Heart left ventricle (tissue), 16 donors: ENCODE measurements around the gene CDC42EP5. TPM values are rescaled to one million over a fixed set of nuclear protein-coding genes. Genes with fewer than 3 reads are reported as not detected.
A peak's percentile ranks its signal among the peaks of the same experiment; 100 is the strongest.
"Not testable (repeated sequence)": the region's sequence is repeated elsewhere in the genome, so short reads cannot be mapped to it uniquely, and the experiment has no call there.

Experiments used
- ATAC-seq, 4 donors: fragments of 200-7000 bp; cut with Tn5 transposase; one replicate each; pipeline ENCODE4 v1.9.1; 2020 to 2022; ENCODE audit warnings: moderate library complexity in 4 of 4, mild to moderate bottlenecking in 3 of 4, moderate number of reproducible peaks in 1 of 4
- DNase-seq, 5 donors: peaks; one replicate each; pipeline ENCODE4 v3.0.0-alpha.2; 2020
- H3K27ac ChIP-seq, 12 donors: fragments of 200-600 bp; sonication (generic) in 4 of 12; one replicate each; pipeline versions ENCODE4 v1.5.0 to v1.8.0; 2016 to 2022; ENCODE audit warnings: mild to moderate bottlenecking in 2 of 12
- H3K27me3 ChIP-seq, 9 donors: fragments of 200-600 bp; sonication (generic) in 2 of 9; one replicate each; pipeline versions ENCODE4 v1.5.1 to v1.8.0; 2016 to 2022; ENCODE audit warnings: mild to moderate bottlenecking in 3 of 9
- H3K36me3 ChIP-seq, 9 donors: fragments of 200-600 bp; sonication (generic) in 2 of 9; one replicate each; pipeline versions ENCODE4 v1.5.0 to v1.8.0; 2018 to 2022; ENCODE audit warnings: mild to moderate bottlenecking in 2 of 9
- H3K4me1 ChIP-seq, 12 donors: fragments of 200-600 bp; sonication (generic) in 4 of 12; one replicate each; pipeline versions ENCODE4 v1.5.0 to v1.8.0; 2016 to 2022; ENCODE audit warnings: mild to moderate bottlenecking in 3 of 12
- H3K4me3 ChIP-seq, 12 donors: fragments of 200-600 bp; sonication (generic) in 4 of 12; one replicate each; pipeline versions ENCODE4 v1.5.0 to v1.8.0; 2017 to 2022; ENCODE audit warnings: mild to moderate bottlenecking in 9 of 12, moderate library complexity in 4 of 12
- H3K9me3 ChIP-seq, 12 donors: fragments of 200-600 bp; sonication (generic) in 4 of 12; one replicate each; pipeline versions ENCODE4 v1.5.0 to v1.8.0; 2016 to 2022; ENCODE audit warnings: mild to moderate bottlenecking in 1 of 12
- POLR2A ChIP-seq, 2 donors: fragments of 450-650 bp; IDR thresholded peaks; one replicate each; pipeline ENCODE4 v1.6.1; 2017; ENCODE audit warnings: antibody characterized with exemption in 2 of 2, mild to moderate bottlenecking in 2 of 2, moderate library complexity in 2 of 2
- WGBS, 4 donors: extraction: QIAGEN DNeasy Blood & Tissue Kit in 2 of 4; methylation state at CpG; one replicate each; pipeline versions ENCODE4 v1.1.5 to v1.1.7; 2013 to 2018; 5-methylcytosine and 5-hydroxymethylcytosine counted together
- intact Hi-C, 10 donors: fragments of 100-400 bp; cut with DNase I; formaldehyde crosslinking; loops; one replicate each; pipeline versions ENCODE4 v1.11.1 to v1.14.2; 2022
- polyA plus RNA-seq, 2 donors: library from polyadenylated mRNA; stranded (reverse); fragments of 200-250 nt; gene quantifications; one replicate each; pipeline ENCODE4 v1.2.3, GENCODE V29; 2013
- total RNA-seq, 9 donors: library from RNA; depleted of rRNA in 2 of 9; stranded (reverse); fragments of >200 nt in 2 of 9; fragmentation: NEBNext Ultra II Directional in 3 of 9; extraction: Animal tissue kit (Norgen Biotek cat#: 25700) in 3 of 9; gene quantifications; one replicate each; pipeline versions ENCODE4 v1.1.0 to v1.2.4, GENCODE V29; 2016 to 2023
- TF ChIP-seq, protein P1 (sequence below), 12 donors: fragments of 200-600 bp; sonication (generic) in 4 of 12; IDR thresholded peaks; one replicate each; pipeline versions ENCODE4 v1.5.0 to v1.8.0; 2018 to 2022; ENCODE audit warnings: antibody characterized with exemption in 12 of 12, mild to moderate bottlenecking in 5 of 12
- donor health status: ischemic (EF 13 %, LVEDD 7.1; RV severe dilation, severe dysfunction).
- donor health status: healthy with polysubstance abuse.
- donor health status: DM: no; HTN: yes; CAD: no.
- donor health status: DM: no; HTN: no; CAD: no.
- donor health status: ischemic (EF 25% LVEDD 6.9; RV normal size, moderate dysfunction).
- donor health status: ischemic (EF 25% LVEDD 5.7; RV mildly dilated, moderate dysfunction).
- donor health status: healthy.
- donor health status: DM: yes; HTN: yes; CAD: no.
- donor health status: ischemic (EF 35%, LVEDD 5.7; RV mildly dilated, moderate dysfunction).
- donor health status: nonischemic (EF 11% LVEDD 7.7; RV severe dilation, severe dysfunction).
- donor health status: DM: yes; HTN: yes; CAD: no.
- donor health status: PGD.
- donor health status: ischemic (EF 29% LVEDD 5.4; RV normal size, mild dysfunction).
- donor health status: nonischemic (EF 23%, LVEDD 6.1; RV moderate dilation, normal function).

CDC42EP5 gene
- total and polyA plus RNA-seq, 11 donors: 5.6 to 16.3 (median 9.7) TPM

DNA sequence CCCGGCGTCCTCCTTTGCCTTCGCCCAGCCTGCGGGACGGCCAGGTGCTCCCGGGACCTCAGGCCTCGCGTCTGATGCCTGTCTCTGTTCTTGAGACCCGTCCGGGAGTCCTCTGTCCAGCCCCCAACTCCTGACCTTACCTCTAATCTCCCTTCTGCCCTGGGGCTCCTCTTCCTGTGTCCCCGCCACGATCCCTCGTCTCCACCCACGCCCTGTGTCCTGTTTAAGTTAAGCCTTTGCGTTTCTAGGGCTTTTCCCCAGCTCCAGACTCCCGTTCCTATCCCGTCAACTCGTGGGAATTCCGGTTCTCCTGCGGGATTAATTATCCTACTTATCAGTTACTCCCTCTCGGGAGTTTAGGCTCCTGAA is 23.4 kb downstream of the CDC42EP5 start:
- Histone ChIP-seq H3K36me3 (peaks cover 4 to 56% (median 46%) of the 10 kb centered on the region in 9 donors), H3K9me3 (no peaks in the 10 kb centered on the region), H3K4me3 (peak overlapping the region; percentile 58 to 99 (median 92)), H3K27ac (peak overlapping the region; percentile 87 to 98 (median 96)), H3K4me1 (peaks cover 11 to 52% (median 35%) of the 10 kb centered on the region in 12 donors), H3K27me3 (no peaks in the 10 kb centered on the region)
- ATAC-seq (no peak), DNase-seq (no peak)
- TF ChIP-seq, protein P1, sequence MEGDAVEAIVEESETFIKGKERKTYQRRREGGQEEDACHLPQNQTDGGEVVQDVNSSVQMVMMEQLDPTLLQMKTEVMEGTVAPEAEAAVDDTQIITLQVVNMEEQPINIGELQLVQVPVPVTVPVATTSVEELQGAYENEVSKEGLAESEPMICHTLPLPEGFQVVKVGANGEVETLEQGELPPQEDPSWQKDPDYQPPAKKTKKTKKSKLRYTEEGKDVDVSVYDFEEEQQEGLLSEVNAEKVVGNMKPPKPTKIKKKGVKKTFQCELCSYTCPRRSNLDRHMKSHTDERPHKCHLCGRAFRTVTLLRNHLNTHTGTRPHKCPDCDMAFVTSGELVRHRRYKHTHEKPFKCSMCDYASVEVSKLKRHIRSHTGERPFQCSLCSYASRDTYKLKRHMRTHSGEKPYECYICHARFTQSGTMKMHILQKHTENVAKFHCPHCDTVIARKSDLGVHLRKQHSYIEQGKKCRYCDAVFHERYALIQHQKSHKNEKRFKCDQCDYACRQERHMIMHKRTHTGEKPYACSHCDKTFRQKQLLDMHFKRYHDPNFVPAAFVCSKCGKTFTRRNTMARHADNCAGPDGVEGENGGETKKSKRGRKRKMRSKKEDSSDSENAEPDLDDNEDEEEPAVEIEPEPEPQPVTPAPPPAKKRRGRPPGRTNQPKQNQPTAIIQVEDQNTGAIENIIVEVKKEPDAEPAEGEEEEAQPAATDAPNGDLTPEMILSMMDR (IDR thresholded peaks at IDR 0.05): no peak
- TF ChIP-seq POLR2A (IDR thresholded peaks at IDR 0.05): no peak
- intact Hi-C loops: loop anchor here in 4 of 10 donors (1.0 to 2.0 kb wide), 3 partner anchors 13 to 15 kb away; partner anchors contain the start of gene LENG9 (in 3 of the 4)
- 0 to 1% (median 1%) methylated on average over 19 to 21 of the region's 21 CpGs for WGBS, 4 donors

GRCh38 chr19:54448774-54449700 is 24.1 kb downstream of the CDC42EP5 start, which contains the start of gene LENG8:
Gene LENG8 (plus strand): TSS chr19:54449199. CDS start chr19:54451345, 2,146 bp downstream.
- peaks cover 11 to 52% (median 35%) of the 10 kb centered on the region in 12 donors for H3K4me1 ChIP-seq
- TF ChIP-seq POLR2A (IDR thresholded peaks at IDR 0.05): peak; percentile 71 to 94
- TF ChIP-seq, protein P1 (IDR thresholded peaks at IDR 0.05): no peak
- 0 to 1% (median 1%) methylated on average over 69 to 96 of the region's 96 CpGs for WGBS, 4 donors
- intact Hi-C loops: loop anchor here in 4 of 10 donors (1.0 to 2.0 kb wide), 3 partner anchors 14 to 15 kb away; partner anchors contain the start of gene LENG9 (in 3 of the 4)
- H3K4me3 ChIP-seq: peak within 1 kb of the TSS; percentile 58 to 99 (median 92)
- no peaks in the 10 kb centered on the region for H3K9me3 ChIP-seq
- ATAC-seq (peak; percentile 97 to 98 (median 98)), DNase-seq (peak; percentile 98 to 99 (median 98))
- H3K27ac ChIP-seq: peak within 1 kb of the TSS; percentile 87 to 98 (median 96)
- H3K36me3 ChIP-seq: peaks cover 4 to 55% (median 45%) of the 10 kb centered on the region in 9 donors
- no peaks in the 10 kb centered on the region for H3K27me3 ChIP-seq

DNA sequence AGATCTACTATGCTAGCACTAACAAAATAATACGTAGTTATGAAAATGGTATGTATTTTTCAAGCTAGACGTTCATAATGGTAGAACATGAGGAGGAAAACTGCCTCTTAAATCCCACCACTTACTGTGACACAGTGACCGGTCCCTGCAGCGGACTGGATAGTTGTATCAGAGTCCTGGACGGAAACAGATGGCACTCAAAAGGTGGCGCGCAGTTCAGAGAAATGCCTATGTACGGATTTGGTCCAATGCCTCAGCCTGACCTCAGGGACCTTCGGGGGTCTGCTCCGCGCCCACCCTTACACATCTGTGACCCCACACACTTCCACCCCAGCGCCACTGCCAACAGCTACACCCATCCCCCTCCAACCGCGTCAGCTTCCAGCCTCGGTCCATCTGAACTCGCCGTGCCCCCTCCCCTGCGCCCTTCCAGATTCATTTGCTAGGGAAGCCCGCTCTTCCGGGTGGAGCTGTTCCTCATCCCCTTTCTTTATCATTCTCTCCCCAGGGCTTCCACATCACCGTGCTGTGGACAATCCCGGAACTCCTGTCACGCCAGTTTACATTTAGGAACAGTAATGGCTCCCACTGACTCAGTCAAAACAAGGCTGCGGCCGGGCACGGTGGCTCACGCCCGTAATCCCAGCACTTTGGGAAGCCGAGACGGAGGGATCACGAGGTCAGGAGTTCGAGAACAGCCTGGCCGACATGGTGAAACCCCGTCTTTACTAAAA is 24.9 kb downstream of the CDC42EP5 start:
- no peaks in the 10 kb centered on the region for H3K27me3 ChIP-seq
- no peak for TF ChIP-seq POLR2A (IDR thresholded peaks at IDR 0.05)
- TF ChIP-seq, protein P1 (IDR thresholded peaks at IDR 0.05): no peak
- H3K4me1 ChIP-seq: peaks cover 11 to 49% (median 35%) of the 10 kb centered on the region in 12 donors
- no peaks in the 10 kb centered on the region for H3K9me3 ChIP-seq
- H3K27ac ChIP-seq: peak overlapping the region; percentile 87 to 98 (median 96)
- peak; percentile 54 to 78 (median 74) for DNase-seq
- WGBS, 4 donors: 1% methylated on average over 34 of the region's 34 CpGs
- peak overlapping the region; percentile 58 to 99 (median 92) for H3K4me3 ChIP-seq
- intact Hi-C loops: loop anchor here in 1 of 10 donors (2.0 kb wide), 1 partner anchor 15 kb away; the partner anchor contains the start of gene LENG9
- H3K36me3 ChIP-seq: peaks cover 4 to 50% (median 38%) of the 10 kb centered on the region in 9 donors
- ATAC-seq: peak; percentile 31 to 56 (median 42)

DNA sequence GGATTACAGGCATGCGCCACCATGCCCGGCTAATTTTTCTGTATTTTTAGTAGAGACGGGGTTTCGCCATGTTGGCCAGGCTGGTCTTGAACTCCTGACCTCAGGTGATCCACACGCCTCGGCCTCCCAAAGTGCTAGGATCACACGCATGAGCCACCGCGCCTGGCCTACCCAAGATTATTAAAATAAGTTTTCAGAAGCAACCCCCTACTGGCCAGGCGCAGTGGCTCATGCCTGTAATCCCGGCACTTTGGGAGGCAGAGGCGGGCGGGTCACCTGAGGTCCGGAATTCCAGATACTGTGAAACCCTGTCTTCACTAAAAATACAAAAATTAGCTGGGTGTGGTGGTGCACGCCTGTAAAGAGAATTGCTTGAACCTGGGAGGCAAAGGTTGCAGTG is 26.7 kb downstream of the CDC42EP5 start:
- H3K27me3 ChIP-seq, intact Hi-C loops, DNase-seq, H3K27ac ChIP-seq, H3K4me3 ChIP-seq, ATAC-seq, H3K9me3 ChIP-seq: not testable (repeated sequence)
- WGBS, 4 donors: 88 to 92% (median 90%) methylated on average over 15 of the region's 15 CpGs
- Histone ChIP-seq H3K4me1 (peaks cover 10 to 32% (median 26%) of the 10 kb centered on the region in 12 donors), H3K36me3 (peaks cover 0 to 44% (median 33%) of the 10 kb centered on the region in 9 donors)
